HepG2 (cell line): ENCODE data around the gene PDE5A. TPM values are rescaled to one million over a fixed set of nuclear protein-coding genes. Genes with fewer than 3 reads are reported as not detected.

Experiments used
- HMG20B ChIP-seq: conservative IDR thresholded peaks from 2 replicates; pipeline ENCODE4 v1.6.1; 2016; ENCODE audit warnings: missing genetic modification reagents, missing compliant biosample characterization
- HMGXB3 ChIP-seq: sonication (generic); formaldehyde crosslinking; IDR thresholded peaks from 2 replicates; pipeline ENCODE4 v1.4.0; 2020; ENCODE audit warnings: missing genetic modification reagents, borderline replicate concordance
- KAT7 ChIP-seq: IDR thresholded peaks from 2 replicates; pipeline ENCODE4 v1.6.1; 2018; ENCODE audit warnings: borderline replicate concordance, missing compliant biosample characterization
- MAFK ChIP-seq, 2 experiments: IDR thresholded peaks in 1 of 2; conservative IDR thresholded peaks in 1 of 2; 2 replicates each; pipeline ENCODE4 v1.6.1; 2011; ENCODE audit warnings: improper control_type of control experiment in 2 of 2, low read length in 2 of 2
- SMYD3 ChIP-seq: sonication (generic); formaldehyde crosslinking; IDR thresholded peaks from 2 replicates; pipeline ENCODE4 v1.8.1; 2023; ENCODE audit warnings: mild to moderate bottlenecking, missing genetic modification reagents
- TBX3 ChIP-seq: fragments of 450-650 bp; IDR thresholded peaks from 2 replicates; pipeline ENCODE4 v1.6.1; 2017; ENCODE audit warnings: antibody characterized with exemption, mild to moderate bottlenecking, inconsistent platforms, borderline replicate concordance
- ZFX ChIP-seq: sonication (generic); formaldehyde crosslinking; IDR thresholded peaks from 2 replicates; pipeline ENCODE4 v1.4.0; 2020; ENCODE audit warnings: mild to moderate bottlenecking, low read depth, missing genetic modification reagents, moderate library complexity
- ZNF281 ChIP-seq: sonication (generic); formaldehyde crosslinking; IDR thresholded peaks from 2 replicates; pipeline ENCODE4 v1.4.0; 2020; ENCODE audit warnings: missing genetic modification reagents, borderline replicate concordance
- ZNF329 ChIP-seq: sonication (generic); formaldehyde crosslinking; IDR thresholded peaks from 2 replicates; pipeline ENCODE4 v1.9.0; 2021; ENCODE audit warnings: low read depth, mild to moderate bottlenecking, missing genetic modification reagents
- ZNF589 ChIP-seq: sonication (generic); formaldehyde crosslinking; conservative IDR thresholded peaks from 2 replicates; pipeline ENCODE4 v1.8.0; 2022; ENCODE audit warnings: mild to moderate bottlenecking, moderate library complexity, missing genetic modification reagents
- ZNF746 ChIP-seq: sonication (generic); formaldehyde crosslinking; IDR thresholded peaks from 2 replicates; pipeline ENCODE4 v1.8.0; 2022; ENCODE audit warnings: mild to moderate bottlenecking, missing genetic modification reagents
- ZZZ3 ChIP-seq: sonication (generic); formaldehyde crosslinking; IDR thresholded peaks from 2 replicates; pipeline ENCODE4 v1.4.0; 2020; ENCODE audit warnings: missing genetic modification reagents, mild to moderate bottlenecking, borderline replicate concordance
- polyA plus RNA-seq, 8 experiments: library from polyadenylated mRNA; depleted of rRNA in 3 of 8; stranded (reverse) in 7 of 8; unstranded in 1 of 8; fragments of >200 nt; fragmentation: Illumina TruSeq in 4 of 8; extraction: Trizol in 4 of 8; gene quantifications; 2 replicates each; pipeline versions ENCODE4 v1.2.1 to v1.2.3, GENCODE V29; 2011 to 2016; ENCODE audit warnings: low read depth in 4 of 8, missing spikeins in 1 of 8, mixed read lengths in 1 of 8; ENCODE audit not compliant: insufficient read depth in 1 of 8
- total RNA-seq, 5 experiments: library from RNA; depleted of rRNA; stranded (reverse); fragments of >200 nt; fragmentation: Illumina TruSeq; extraction: Trizol; gene quantifications; 2 replicates each; pipeline ENCODE4 v1.2.3, GENCODE V29; 2016; ENCODE audit warnings: low read depth in 1 of 5
- TF ChIP-seq, protein P1 (sequence below): sonication (generic); formaldehyde crosslinking; IDR thresholded peaks from 2 replicates; pipeline ENCODE4 v1.9.0; 2021; ENCODE audit warnings: missing genetic modification reagents, borderline replicate concordance
- TF ChIP-seq, protein P2 (sequence below): sonication (generic); formaldehyde crosslinking; conservative IDR thresholded peaks from 2 replicates; pipeline ENCODE4 v1.8.0; 2022; ENCODE audit warnings: mild to moderate bottlenecking, moderate library complexity, missing genetic modification reagents

The PDE5A gene
- total and polyA plus RNA-seq, 2 of the 13 experiments (the other 11 are each of a cell fraction or from before 2014, with no cell fraction given) = 0.22 to 0.44 TPM

- 0 out of 2 replicates have a peak, but pooled peaks have one; percentile 50 for TF ChIP-seq SMYD3 (CRISPR knock-in tag)
- TF ChIP-seq, protein P1, sequence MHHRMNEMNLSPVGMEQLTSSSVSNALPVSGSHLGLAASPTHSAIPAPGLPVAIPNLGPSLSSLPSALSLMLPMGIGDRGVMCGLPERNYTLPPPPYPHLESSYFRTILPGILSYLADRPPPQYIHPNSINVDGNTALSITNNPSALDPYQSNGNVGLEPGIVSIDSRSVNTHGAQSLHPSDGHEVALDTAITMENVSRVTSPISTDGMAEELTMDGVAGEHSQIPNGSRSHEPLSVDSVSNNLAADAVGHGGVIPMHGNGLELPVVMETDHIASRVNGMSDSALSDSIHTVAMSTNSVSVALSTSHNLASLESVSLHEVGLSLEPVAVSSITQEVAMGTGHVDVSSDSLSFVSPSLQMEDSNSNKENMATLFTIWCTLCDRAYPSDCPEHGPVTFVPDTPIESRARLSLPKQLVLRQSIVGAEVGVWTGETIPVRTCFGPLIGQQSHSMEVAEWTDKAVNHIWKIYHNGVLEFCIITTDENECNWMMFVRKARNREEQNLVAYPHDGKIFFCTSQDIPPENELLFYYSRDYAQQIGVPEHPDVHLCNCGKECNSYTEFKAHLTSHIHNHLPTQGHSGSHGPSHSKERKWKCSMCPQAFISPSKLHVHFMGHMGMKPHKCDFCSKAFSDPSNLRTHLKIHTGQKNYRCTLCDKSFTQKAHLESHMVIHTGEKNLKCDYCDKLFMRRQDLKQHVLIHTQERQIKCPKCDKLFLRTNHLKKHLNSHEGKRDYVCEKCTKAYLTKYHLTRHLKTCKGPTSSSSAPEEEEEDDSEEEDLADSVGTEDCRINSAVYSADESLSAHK = 0 out of 2 replicates have a peak, but pooled peaks have one; percentile 38
- TF ChIP-seq ZNF329 (CRISPR knock-in tag) = peak; percentile 85
- peak in 1 of 2 experiments; percentile 44; a peak in 1 of 4 replicates for TF ChIP-seq MAFK (conservative IDR thresholded peaks at IDR 0.05 in 1 of 2, IDR thresholded peaks at IDR 0.05 in 1 of 2; ENCODE audit: low read length in 2 of 2)
- peak; percentile 95 for TF ChIP-seq ZFX
- peak; percentile 94; the same call in 1 of the 2 replicates for TF ChIP-seq HMGXB3
- TF ChIP-seq ZNF746 = peak; percentile 30; the same call in 1 of the 2 replicates
- TF ChIP-seq TBX3 = peak; percentile 94
- peak; percentile 78 for TF ChIP-seq KAT7 (CRISPR knock-in tag)
- peak; percentile 75; the same call in 1 of the 2 replicates for TF ChIP-seq ZNF589 (CRISPR knock-in tag)
- peak; percentile 15; the same call in 1 of the 2 replicates for TF ChIP-seq ZNF281 (CRISPR knock-in tag)
- 0 out of 2 replicates have a peak, but pooled peaks have one; percentile 39 for TF ChIP-seq HMG20B (CRISPR knock-in tag)
- TF ChIP-seq, protein P2, sequence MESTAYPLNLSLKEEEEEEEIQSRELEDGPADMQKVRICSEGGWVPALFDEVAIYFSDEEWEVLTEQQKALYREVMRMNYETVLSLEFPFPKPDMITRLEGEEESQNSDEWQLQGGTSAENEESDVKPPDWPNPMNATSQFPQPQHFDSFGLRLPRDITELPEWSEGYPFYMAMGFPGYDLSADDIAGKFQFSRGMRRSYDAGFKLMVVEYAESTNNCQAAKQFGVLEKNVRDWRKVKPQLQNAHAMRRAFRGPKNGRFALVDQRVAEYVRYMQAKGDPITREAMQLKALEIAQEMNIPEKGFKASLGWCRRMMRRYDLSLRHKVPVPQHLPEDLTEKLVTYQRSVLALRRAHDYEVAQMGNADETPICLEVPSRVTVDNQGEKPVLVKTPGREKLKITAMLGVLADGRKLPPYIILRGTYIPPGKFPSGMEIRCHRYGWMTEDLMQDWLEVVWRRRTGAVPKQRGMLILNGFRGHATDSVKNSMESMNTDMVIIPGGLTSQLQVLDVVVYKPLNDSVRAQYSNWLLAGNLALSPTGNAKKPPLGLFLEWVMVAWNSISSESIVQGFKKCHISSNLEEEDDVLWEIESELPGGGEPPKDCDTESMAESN = peak; percentile 97
- TF ChIP-seq ZZZ3 (CRISPR knock-in tag) = peak; percentile 99
Measured at GRCh38 chr4:119454491-119455270, 173.9 kb downstream of the PDE5A start (continued).
